Mesenchymal stem cell (in vitro differentiated cells and primary cell): Measurements from ENCODE around the gene GNG7.
A peak's percentile ranks its signal among the peaks of the same experiment; 100 is the strongest.

Experiments
- DNase-seq: peaks from one replicate; pipeline ENCODE4 v3.0.0-alpha.2; 2013
- H2AFZ ChIP-seq: one replicate; pipeline ENCODE4 v1.6.1; 2013; ENCODE audit warnings: low read depth, mild to moderate bottlenecking, control low read depth, inconsistent platforms, low read length, moderate library complexity
- H2AK5ac ChIP-seq: 2 replicates; pipeline ENCODE4 v1.6.1; 2013; ENCODE audit warnings: low read length, moderate library complexity, mild to moderate bottlenecking, inconsistent platforms; ENCODE audit not compliant: severe bottlenecking
- H2BK120ac ChIP-seq: one replicate; pipeline ENCODE4 v1.6.1; 2013; ENCODE audit warnings: low read depth, mild to moderate bottlenecking, inconsistent platforms, low read length, moderate library complexity
- H2BK12ac ChIP-seq, 2 experiments: one replicate each; pipeline ENCODE4 v1.6.1; 2013; ENCODE audit warnings: inconsistent platforms in 2 of 2, low read length in 2 of 2, mild to moderate bottlenecking in 2 of 2, moderate library complexity in 2 of 2, control low read depth in 1 of 2
- H2BK15ac ChIP-seq: one replicate; pipeline ENCODE4 v1.6.1; 2013; ENCODE audit warnings: mild to moderate bottlenecking, low read depth, inconsistent platforms; ENCODE audit not compliant: poor library complexity, severe bottlenecking
- H2BK5ac ChIP-seq: 2 replicates; pipeline ENCODE4 v1.6.1; 2013; ENCODE audit warnings: low read depth, mild to moderate bottlenecking, low read length, control low read depth, inconsistent platforms; ENCODE audit not compliant: poor library complexity, severe bottlenecking
- H3K14ac ChIP-seq, 2 experiments: one replicate each; pipeline ENCODE4 v1.6.1; 2013; ENCODE audit warnings: inconsistent platforms in 2 of 2, low read length in 2 of 2, control low read depth in 1 of 2, mild to moderate bottlenecking in 1 of 2, moderate library complexity in 1 of 2
- H3K18ac ChIP-seq, 2 experiments: one replicate each; pipeline ENCODE4 v1.6.1; 2013; ENCODE audit warnings: inconsistent platforms in 2 of 2, low read length in 2 of 2, control low read depth in 1 of 2, low read depth in 1 of 2, mild to moderate bottlenecking in 1 of 2
- H3K23ac ChIP-seq, 2 experiments: one replicate each; pipeline ENCODE4 v1.6.1; 2013; ENCODE audit warnings: inconsistent platforms in 2 of 2, low read length in 2 of 2, mild to moderate bottlenecking in 2 of 2, moderate library complexity in 2 of 2, control low read depth in 1 of 2
- H3K27ac ChIP-seq: 2 replicates; pipeline ENCODE4 v1.5.1; 2013; ENCODE audit warnings: mild to moderate bottlenecking, moderate library complexity, low read length, control low read depth, inconsistent platforms; ENCODE audit not compliant: poor library complexity, severe bottlenecking
- H3K27me3 ChIP-seq, 2 experiments: 2 replicates each; pipeline versions ENCODE4 v1.6.1 to v1.7.0; 2013; ENCODE audit warnings: low read length in 2 of 2, mild to moderate bottlenecking in 2 of 2, moderate library complexity in 2 of 2, control low read depth in 1 of 2, inconsistent platforms in 1 of 2; ENCODE audit not compliant: control insufficient read depth in 1 of 2, insufficient read depth in 1 of 2
- H3K36me3 ChIP-seq, 2 experiments: 2 replicates each; pipeline versions ENCODE4 v1.6.1 to v1.7.0; 2013; ENCODE audit warnings: low read length in 2 of 2, control low read depth in 1 of 2, inconsistent platforms in 1 of 2, low read depth in 1 of 2, mild to moderate bottlenecking in 1 of 2; ENCODE audit not compliant: insufficient read depth in 2 of 2, control insufficient read depth in 1 of 2
- H3K4ac ChIP-seq, 2 experiments: one replicate each; pipeline ENCODE4 v1.6.1; 2013; ENCODE audit warnings: inconsistent platforms in 2 of 2, low read length in 2 of 2, mild to moderate bottlenecking in 2 of 2, moderate library complexity in 2 of 2, control low read depth in 1 of 2, low read depth in 1 of 2
- H3K4me1 ChIP-seq: 2 replicates; pipeline ENCODE4 v1.6.1; 2013; ENCODE audit warnings: low read depth, low read length, control low read depth; ENCODE audit not compliant: control insufficient read depth, insufficient read depth
- H3K4me2 ChIP-seq: 2 replicates; pipeline ENCODE4 v1.6.1; 2013; ENCODE audit warnings: low read length, mild to moderate bottlenecking, inconsistent platforms; ENCODE audit not compliant: poor library complexity, severe bottlenecking
- H3K4me3 ChIP-seq, 2 experiments: 2 replicates each; pipeline versions ENCODE4 v1.5.1 to v1.7.0; 2013; ENCODE audit warnings: low read length in 2 of 2, mild to moderate bottlenecking in 2 of 2, control low read depth in 1 of 2, low read depth in 1 of 2; ENCODE audit not compliant: insufficient read depth in 1 of 2
- H3K79me1 ChIP-seq: replicated peaks from 2 replicates; pipeline ENCODE4 v1.6.1; 2013; ENCODE audit warnings: mild to moderate bottlenecking, control low read depth, low read length, inconsistent platforms; ENCODE audit not compliant: poor library complexity, severe bottlenecking
- H3K9ac ChIP-seq: 2 replicates; pipeline ENCODE4 v1.7.0; 2013; ENCODE audit warnings: mild to moderate bottlenecking, low read length, moderate library complexity
- H3K9me3 ChIP-seq: 2 replicates; pipeline ENCODE4 v1.7.0; 2013; ENCODE audit warnings: mild to moderate bottlenecking, low read length; ENCODE audit not compliant: control insufficient read depth
- H4K8ac ChIP-seq: one replicate; pipeline ENCODE4 v1.6.1; 2013; ENCODE audit warnings: inconsistent platforms, mild to moderate bottlenecking, low read length, moderate library complexity
- H4K91ac ChIP-seq: one replicate; pipeline ENCODE4 v1.6.1; 2013; ENCODE audit warnings: mild to moderate bottlenecking, low read length, inconsistent platforms
- WGBS: methylation state at CpG from one replicate; pipeline ENCODE4 v1.1.7; 2013; ENCODE audit warnings: mixed read lengths; 5-methylcytosine and 5-hydroxymethylcytosine counted together

Gene GNG7

GRCh38 chr19:2483484-2484151 is 218.9 kb downstream of the GNG7 start:
- H3K9me3 ChIP-seq = peaks cover 4% of the 10 kb centered on the region
- 95% methylated on average over 4 of the region's 4 CpGs for WGBS
- no peak overlapping the region for H2BK120ac ChIP-seq
- H3K27ac ChIP-seq = no peak overlapping the region
- peaks cover 11% of the 10 kb centered on the region for H3K4me1 ChIP-seq
- H3K9ac ChIP-seq = no peak overlapping the region
- no peak overlapping the region for H3K4me3 ChIP-seq
- no peak overlapping the region for H2AFZ ChIP-seq
- peaks cover 0 to 6% of the 10 kb centered on the region in 2 experiments for H3K27me3 ChIP-seq
- H2AK5ac ChIP-seq = no peak overlapping the region
- H2BK5ac ChIP-seq = no peak overlapping the region
- no peaks in the 10 kb centered on the region for H3K79me1 ChIP-seq
- no peak overlapping the region for H3K18ac ChIP-seq
- H4K8ac ChIP-seq = no peak overlapping the region
- no peak overlapping the region for H2BK12ac ChIP-seq
- H3K36me3 ChIP-seq = peaks cover 0 to under 1% of the 10 kb centered on the region in 2 experiments
- H3K23ac ChIP-seq = no peak overlapping the region
- no peak overlapping the region for H3K14ac ChIP-seq
- no peak for DNase-seq
- no peak overlapping the region for H2BK15ac ChIP-seq
- H3K4ac ChIP-seq = no peak overlapping the region
- no peak overlapping the region for H3K4me2 ChIP-seq
- H4K91ac ChIP-seq = no peak overlapping the region

GRCh38 chr19:2483084-2483483 is 219.4 kb downstream of the GNG7 start:
- Histone ChIP-seq H3K9me3 (peaks cover 4% of the 10 kb centered on the region), H2BK15ac (no peak overlapping the region), H3K9ac (no peak overlapping the region), H4K8ac (no peak overlapping the region), H2AFZ (no peak overlapping the region), H3K18ac (no peak overlapping the region), H2BK120ac (no peak overlapping the region), H3K4ac (no peak overlapping the region), H3K79me1 (no peaks in the 10 kb centered on the region), H3K4me2 (no peak overlapping the region), H3K27me3 (peaks cover 0 to 5% of the 10 kb centered on the region in 2 experiments), H4K91ac (no peak overlapping the region), H2BK12ac (no peak overlapping the region), H3K23ac (no peak overlapping the region), H3K27ac (no peak overlapping the region), H3K14ac (no peak overlapping the region), H3K4me3 (no peak overlapping the region), H2BK5ac (no peak overlapping the region), H3K36me3 (peaks cover 0 to 6% of the 10 kb centered on the region in 2 experiments), H3K4me1 (peaks cover 14% of the 10 kb centered on the region), H2AK5ac (no peak overlapping the region)
- DNase-seq = peak; percentile 49
- WGBS = 91% methylated on average over 3 of the region's 6 CpGs

DNA sequence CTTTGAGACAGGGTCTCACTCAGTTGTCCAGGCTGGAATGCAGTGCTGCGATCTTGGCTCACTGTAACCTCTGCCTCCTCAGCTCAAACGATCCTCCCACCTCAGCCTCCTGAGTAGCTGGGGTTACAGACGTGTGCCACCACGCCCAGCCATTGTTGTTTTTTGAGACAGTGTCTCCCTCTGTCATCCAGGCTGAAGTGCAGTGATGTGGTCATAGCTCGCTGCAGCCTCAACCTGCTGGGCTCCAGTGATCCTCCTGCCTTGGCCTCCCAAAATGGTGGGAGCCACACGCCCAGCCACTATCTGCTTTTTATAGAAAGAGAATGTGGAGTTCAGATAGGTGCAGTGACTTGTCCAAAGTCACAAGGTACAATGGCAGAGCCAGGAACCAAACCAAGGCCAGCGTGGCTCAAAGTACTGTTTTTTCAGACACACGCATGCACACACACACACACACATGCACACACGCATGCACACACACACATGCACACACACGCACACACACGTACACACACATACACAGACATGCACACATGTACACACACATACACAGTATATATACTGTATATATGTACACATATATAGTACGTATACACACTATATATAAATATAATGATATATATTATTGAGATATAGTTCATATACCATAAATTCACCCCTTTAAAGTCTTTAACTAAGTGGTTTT is 220.0 kb downstream of the GNG7 start:
- 83% methylated on average over 9 of the region's 12 CpGs for WGBS
- Histone ChIP-seq H3K4me3 (no peak overlapping the region), H3K4ac (no peak overlapping the region), H4K8ac (no peak overlapping the region), H3K18ac (no peak overlapping the region), H3K4me1 (peaks cover 12% of the 10 kb centered on the region), H3K14ac (no peak overlapping the region), H2AK5ac (no peak overlapping the region), H3K4me2 (no peak overlapping the region), H2BK5ac (no peak overlapping the region), H3K9ac (no peak overlapping the region), H3K9me3 (peaks cover 4% of the 10 kb centered on the region), H2BK15ac (no peak overlapping the region), H3K27ac (no peak overlapping the region), H3K79me1 (no peaks in the 10 kb centered on the region), H2AFZ (no peak overlapping the region), H3K36me3 (peaks cover 4 to 11% of the 10 kb centered on the region in 2 experiments), H3K23ac (no peak overlapping the region), H2BK12ac (no peak overlapping the region), H4K91ac (no peak overlapping the region), H3K27me3 (peaks cover 0 to 5% of the 10 kb centered on the region in 2 experiments), H2BK120ac (no peak overlapping the region)
- DNase-seq = no peak

DNA sequence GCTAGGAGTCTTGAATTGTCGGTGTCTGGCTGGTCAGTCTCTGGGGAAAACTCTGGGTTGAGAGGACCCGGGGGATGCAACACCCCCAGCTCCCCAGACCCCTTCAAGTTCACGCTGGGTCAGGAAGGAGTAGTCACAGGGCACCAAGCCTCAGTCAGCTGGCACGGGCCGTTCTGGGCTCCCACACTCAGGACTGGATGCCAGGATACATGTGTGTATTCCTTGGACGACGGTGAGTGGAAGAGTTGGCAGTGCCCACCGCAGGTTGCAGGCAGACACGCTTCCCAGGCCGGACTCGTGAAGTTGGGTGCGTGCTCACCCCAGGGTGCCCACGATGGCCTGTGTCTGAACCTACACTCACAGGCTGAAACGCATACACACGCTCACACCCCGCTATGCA is 221.0 kb downstream of the GNG7 start:
- Histone ChIP-seq H3K4me1 (peaks cover 12% of the 10 kb centered on the region), H3K79me1 (no peaks in the 10 kb centered on the region), H3K4ac (no peak overlapping the region), H3K36me3 (peaks cover 4 to 18% of the 10 kb centered on the region in 2 experiments), H3K23ac (no peak overlapping the region), H2AFZ (no peak overlapping the region), H4K91ac (peak overlapping the region; percentile 34), H3K27me3 (no peaks in the 10 kb centered on the region), H3K9ac (no peak overlapping the region), H3K9me3 (peaks cover 4% of the 10 kb centered on the region), H3K27ac (no peak overlapping the region), H3K18ac (no peak overlapping the region), H3K14ac (peak overlapping the region in 1 of 2 experiments; percentile 44), H3K4me2 (no peak overlapping the region), H2BK120ac (no peak overlapping the region), H2BK12ac (no peak overlapping the region), H4K8ac (no peak overlapping the region), H2AK5ac (no peak overlapping the region), H2BK15ac (no peak overlapping the region), H2BK5ac (no peak overlapping the region), H3K4me3 (no peak overlapping the region)
- no peak for DNase-seq
- 97% methylated on average over 16 of the region's 16 CpGs for WGBS
